ENCODE results near the gene PARP14.

DNA sequence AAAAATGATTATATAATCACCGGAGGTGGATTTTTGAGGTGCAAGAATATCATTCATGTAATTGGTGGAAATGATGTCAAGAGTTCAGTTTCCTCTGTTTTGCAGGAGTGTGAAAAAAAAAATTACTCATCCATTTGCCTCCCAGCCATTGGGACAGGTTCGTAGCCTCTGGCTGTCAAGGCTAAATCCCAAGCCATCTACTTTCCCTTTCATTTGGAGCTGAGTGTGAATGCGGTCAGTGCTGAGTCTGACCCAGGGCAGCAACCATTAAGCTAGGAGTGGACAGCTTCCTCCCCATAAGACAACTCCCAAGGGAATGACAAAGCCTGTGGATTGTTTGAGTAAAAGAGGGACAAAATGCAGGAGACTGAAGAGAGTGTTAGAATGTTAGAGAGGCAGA, 33.6 kb downstream of the PARP14 start:
- TF ChIP-seq, protein P1, sequence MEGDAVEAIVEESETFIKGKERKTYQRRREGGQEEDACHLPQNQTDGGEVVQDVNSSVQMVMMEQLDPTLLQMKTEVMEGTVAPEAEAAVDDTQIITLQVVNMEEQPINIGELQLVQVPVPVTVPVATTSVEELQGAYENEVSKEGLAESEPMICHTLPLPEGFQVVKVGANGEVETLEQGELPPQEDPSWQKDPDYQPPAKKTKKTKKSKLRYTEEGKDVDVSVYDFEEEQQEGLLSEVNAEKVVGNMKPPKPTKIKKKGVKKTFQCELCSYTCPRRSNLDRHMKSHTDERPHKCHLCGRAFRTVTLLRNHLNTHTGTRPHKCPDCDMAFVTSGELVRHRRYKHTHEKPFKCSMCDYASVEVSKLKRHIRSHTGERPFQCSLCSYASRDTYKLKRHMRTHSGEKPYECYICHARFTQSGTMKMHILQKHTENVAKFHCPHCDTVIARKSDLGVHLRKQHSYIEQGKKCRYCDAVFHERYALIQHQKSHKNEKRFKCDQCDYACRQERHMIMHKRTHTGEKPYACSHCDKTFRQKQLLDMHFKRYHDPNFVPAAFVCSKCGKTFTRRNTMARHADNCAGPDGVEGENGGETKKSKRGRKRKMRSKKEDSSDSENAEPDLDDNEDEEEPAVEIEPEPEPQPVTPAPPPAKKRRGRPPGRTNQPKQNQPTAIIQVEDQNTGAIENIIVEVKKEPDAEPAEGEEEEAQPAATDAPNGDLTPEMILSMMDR (IDR thresholded peaks at IDR 0.05; ENCODE audit: low read length): no peak
- TF ChIP-seq EZH2 (optimal IDR thresholded peaks at IDR 0.05; ENCODE audit: low read depth, low read length): no peak
